ENCODE measurements around the gene HIF1A.
"Not testable (repeated sequence)": the region's sequence is repeated elsewhere in the genome, so short reads cannot be mapped to it uniquely, and the experiment has no call there.

HIF1A gene

DNA sequence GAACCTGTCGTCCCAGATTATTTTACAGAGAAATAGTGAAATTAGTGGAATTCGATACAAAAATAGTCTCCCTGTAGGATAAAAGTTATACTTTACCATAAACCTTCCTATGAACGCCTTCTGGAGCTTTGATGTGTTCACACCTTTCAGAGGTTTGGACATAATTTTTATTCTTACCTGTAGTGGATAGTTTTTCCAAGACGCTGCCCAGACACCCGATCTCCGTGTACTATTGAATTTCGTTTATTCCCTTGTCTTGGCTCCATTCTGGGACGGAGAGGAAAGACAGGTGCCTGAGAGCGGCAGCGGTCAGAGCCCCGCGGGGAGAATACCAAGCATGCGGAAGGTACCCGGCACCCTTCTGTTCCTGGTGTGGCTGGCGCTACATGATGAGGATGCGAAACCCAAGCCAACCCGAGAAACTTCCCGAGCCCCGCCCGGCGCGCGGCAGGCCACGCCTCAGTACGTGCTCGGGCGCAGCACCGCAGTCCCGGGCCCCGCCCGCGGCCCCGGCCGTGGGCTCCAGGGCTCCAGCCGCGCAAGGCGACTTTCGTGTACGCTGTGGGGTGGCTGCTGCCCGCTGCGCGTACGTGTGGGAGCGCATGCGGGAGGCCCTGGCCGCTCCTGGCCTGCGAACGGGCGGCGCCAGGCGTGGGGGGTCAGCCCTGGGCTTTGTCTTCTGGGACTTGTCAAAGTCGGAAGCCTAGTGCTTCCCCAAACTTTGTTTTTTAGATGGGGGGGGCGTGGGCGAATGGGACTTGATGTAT, 55.6 kb downstream of the HIF1A start:
- peak; percentile 86 for DNase-seq

DNA sequence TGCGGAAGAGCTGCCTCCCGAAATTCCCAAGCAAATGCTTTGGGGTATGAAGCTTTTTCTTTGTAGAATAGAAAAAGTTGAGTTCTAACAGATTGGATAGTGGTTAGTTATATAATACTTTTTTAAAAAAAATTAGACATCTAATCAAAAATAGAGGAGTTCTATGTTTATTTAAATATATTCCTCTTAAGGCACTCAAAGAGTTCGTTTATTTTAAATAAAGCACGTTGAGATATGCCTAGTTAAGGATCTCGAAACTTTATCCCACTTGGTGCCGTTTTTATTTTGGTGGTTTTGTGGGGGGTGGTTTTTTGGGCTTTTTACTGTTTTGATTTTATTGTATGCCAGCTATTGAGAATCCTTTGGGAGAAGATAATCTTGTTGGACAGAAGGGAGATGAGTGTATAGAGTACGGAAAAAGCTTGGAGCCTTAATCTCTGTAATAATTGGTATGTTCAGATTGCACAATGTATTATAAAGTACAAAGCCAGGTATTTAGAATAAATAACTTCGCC, 56.2 kb downstream of the HIF1A start:
- DNase-seq = no peak

DNA sequence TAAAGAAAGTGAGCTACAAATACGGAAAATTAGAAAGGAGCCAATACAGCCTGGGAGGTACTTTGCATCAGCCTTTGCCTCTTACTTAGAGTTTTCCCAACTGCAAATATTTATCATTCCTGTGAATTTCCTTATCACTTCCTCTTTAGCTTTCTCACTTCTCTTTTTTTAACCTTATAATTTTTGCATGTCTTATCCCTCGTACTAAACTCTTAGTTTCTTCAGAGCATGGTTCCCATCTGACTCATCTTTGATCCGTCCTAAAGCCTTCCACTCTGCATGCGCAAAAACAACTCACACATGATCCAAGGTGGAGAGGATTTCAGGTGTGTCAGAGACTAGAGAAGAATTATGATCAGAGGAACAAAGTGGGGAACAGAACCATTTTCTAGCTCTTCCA, 57.3 kb downstream of the HIF1A start:
- DNase-seq = no peak

DNA sequence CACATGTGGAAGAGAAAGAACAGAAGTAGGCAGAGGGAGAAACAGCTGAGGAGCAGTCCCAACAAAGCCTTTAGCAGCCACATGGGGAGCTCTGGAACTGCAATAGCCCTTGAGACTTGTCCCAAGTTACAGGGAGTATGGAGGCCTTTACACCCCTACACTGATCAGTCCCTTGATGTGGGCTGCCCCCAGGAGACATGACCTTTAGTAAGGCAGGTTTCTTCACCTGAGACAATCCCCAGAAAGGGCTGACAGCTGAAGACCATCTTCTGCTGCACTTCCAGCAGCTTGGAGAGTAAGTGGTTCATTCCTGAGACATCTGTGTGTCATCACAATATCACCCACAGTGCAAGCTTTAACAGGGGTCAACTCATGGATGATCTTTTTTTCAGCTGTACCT, 58.3 kb downstream of the HIF1A start:
- DNase-seq = no peak

DNA sequence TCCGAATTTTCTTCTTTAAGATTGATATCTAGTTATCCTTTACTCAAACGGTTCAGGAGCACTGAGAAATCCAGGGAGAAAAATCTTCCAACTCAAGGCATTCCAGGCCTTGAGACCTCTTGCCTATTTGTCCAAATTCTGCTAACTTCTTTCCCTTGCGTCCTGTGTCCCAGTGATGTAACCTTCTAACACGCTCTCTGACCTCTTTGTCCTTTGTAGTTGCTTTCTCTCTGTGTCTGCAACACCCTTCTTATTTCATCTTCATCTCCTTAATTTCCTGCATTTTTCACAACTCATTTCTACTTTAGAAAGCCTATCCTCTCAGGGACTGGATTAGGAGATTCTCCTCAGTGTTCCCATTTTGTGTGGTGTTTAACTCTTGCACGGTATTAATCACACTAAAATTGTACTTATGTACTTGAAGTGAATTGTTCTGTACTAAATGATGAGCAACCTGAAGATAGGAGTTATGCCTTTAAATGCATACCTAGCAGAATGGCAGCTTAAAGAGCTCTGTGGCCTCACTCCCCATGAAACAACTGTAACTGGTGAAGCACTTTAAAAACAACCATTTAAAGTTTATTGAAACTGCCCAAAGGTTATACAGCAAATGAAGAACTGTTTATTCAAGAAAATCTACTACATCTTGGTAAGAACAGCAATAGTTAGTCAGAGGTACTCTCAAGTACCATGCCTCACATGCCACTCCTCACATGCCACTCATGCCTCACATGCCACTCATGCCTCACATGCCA, 59.5 kb downstream of the HIF1A start:
- DNase-seq = no peak

DNA sequence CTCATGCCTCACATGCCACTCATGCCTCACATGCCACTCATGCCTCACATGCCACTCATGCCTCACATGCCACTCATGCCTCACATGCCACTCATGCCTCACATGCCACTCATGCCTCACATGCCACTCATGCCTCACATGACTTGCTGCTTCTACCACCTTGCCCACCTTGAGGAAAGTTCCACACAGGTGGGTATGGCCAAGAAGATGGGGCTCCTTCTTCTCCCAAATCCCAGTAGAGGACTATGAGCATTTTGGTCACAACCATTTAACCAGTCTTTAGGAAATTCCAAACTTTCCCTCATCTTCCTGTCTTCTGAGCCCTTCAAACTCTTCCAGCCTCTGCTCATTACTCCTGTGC, 60.0 kb downstream of the HIF1A start:
- not testable (repeated sequence) for DNase-seq

DNA sequence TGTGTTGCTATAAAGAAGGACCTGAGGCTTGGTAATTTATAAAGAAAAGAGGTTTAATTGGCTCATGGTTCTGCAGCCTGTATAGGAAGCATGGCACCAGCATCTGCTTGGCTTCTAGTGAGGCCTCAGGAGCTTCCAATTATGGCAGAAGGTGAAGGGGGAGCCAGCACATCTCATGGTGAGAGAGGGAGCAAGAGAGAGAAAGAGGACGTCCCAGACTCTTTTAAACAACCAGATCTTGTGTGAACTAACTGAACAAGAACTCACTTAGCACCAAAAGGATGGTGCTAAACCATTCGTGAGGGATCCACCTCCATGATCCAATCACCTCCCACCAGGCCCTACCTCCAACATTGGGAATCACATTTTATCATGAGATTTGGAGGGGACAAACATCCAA, 60.8 kb downstream of the HIF1A start:
- no peak for DNase-seq

DNA sequence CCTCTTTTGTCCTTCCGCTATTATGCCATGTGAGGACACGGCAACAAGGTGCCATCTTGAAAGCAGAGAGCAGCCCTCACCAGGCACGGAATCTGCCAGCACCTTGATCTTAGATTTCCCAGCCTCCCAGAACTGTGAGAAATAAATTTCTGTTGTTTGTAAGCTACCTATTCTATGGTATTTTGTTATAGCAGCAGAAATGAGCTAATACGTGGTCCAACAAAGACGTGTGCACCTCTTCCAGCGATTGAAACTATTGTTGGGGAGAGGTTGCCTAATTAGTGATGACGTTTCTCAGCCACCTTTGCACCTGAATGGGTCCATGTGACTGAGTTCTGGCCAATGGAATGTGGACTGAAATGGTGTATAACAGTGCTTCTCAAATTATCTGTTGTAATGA, 64.6 kb downstream of the HIF1A start:
- no peak for DNase-seq

DNA sequence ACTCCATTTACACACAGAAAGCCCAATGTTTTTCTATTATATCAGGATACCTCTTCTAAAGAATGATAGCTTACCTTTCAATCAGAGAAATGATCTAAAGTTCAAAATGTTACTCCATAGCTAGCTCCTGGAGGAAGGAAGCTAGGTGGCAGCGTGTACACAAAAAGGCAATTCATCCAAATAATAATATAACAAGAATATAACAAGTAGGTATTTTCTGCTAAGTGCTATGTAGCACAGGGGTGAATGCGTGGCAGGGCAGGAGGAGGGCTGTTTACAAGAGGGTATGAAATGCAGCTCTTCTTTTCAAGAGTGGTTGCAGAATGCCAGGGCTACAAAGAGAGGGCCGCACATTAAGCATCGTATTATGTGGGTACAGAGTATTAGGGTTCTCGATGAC, 66.2 kb downstream of the HIF1A start:
- DNase-seq = no peak

DNA sequence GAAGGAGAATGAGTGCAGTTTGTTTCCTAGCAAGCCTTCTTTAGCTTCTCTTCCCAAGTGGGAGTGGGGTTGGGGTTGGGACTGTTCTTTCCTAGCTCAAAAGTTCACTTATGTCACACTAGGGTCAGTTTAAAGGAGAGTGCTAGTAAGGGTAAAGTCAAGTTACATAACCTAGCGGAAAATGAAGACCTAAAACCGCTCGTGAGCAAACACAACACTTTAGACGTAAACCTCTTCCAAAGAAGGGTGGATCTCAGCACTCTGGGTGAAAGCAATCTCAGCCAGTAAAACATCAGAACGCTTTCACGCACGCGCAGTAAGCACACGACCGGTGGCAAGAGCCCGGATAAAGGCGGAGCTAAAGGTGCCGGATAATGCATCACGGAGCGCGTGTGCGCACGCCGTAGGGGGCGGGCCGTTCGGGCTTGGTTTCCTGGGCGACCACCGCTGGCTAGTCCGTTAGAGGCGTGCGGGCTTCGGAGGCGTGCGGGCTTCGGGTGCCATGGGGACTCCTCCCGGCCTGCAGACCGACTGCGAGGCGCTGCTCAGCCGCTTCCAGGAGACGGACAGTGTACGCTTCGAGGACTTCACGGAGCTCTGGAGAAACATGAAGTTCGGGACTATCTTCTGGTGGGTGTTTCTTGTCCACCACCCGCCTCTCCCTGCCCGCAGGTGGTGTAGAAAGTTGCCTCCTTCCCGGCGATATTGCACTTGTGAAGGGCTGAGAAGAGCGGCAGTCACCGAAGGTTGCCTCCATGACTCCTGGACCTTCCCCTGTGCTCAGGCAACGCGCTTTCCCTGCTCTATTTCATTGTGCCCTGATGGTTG, 66.9 kb downstream of the HIF1A start, which contains the start of gene SNAPC1:
Gene SNAPC1 (plus strand): TSS at position 462 of the 828 bp plus-strand sequence. CDS start 41 bp downstream, at position 503.
- DNase-seq = peak; percentile 95

DNA sequence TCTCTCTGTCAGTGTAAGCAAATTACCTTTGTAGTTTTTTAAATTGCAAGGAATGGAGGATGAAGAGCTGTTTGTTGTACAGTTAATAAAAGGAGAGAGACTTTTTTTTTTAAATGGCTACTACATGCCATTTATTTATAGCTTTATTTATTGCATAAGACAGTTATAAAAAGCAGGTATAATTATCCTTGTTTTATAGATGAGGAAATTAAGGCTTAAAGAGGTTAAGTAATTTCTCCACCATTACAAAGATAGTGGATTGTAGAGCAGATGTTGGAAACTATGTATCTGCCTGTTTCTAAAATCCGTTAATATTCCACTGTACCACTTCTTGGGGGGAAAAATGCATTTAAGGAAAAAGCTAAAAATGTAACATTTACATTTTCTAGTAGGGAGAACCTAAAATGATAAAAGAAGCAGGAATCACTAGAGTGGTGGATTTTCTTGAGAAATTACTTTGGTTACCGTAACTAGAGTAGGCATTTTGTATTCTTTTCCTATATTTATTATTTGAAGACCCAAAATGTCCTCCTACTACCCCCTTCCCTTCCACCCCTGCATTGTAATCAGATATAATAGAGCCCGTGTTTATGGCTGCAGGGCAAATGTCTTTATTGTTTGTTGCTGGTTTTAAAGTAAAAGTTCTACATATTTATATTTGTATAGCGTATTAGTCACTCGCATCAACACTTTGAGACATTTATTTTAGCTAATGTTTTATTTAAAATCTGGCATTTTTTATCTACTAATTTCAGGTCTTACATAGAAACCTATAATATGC, 69.2 kb downstream of the HIF1A start:
- DNase-seq = no peak

DNA sequence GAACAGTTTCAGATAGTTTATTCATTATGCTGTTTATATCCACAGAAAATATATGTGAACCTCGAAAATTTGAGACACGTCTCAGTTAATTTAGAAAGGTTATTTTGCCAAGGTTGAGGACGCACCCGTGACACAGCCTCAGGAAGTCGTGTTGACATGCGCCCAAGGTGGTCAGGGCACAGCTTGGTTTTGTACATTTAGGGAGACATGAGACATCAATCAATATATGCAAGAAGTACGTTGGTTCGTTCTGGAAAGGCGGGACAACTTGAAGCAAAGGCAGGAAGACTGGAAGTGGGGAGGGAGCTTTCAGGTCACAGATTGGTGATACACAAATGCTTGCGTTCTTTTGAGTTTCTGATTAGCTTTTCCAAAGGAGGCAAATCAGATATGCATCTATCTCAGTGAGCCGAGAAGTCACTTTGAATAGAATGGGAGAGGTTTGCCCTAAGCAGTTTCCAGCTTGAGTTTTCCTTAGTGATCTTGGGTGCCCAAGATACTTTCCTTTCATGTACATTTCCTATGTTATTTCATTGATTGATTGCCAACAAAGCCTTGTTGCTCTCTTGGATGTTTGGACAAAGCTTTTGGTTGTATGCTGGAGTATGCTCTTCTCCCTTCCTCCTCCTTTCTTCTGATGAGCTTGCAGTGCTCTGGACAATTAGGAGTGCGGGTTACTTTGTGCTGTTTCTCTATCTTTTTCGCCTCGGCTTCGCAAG, 70.1 kb downstream of the HIF1A start:
- no peak for DNase-seq

DNA sequence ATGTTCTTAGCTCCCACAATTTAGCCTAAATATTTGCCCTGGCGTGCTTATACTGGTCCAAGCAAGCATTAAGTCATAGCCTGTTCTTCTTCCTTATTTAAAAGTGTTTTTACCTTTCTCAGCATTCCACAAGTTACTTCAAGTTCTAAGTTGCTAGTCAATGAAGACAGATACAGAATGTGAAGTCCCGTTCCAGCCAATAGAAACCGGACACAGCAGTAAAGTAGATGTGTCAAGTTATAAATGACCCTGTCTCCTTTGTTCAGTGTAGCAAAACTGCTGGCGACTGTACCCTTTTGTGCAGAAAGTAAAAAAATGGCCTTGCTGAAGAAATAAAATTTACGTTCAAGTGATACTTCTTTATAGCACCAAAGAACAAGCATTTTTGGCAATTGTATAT, 70.8 kb downstream of the HIF1A start:
- DNase-seq = no peak

DNA sequence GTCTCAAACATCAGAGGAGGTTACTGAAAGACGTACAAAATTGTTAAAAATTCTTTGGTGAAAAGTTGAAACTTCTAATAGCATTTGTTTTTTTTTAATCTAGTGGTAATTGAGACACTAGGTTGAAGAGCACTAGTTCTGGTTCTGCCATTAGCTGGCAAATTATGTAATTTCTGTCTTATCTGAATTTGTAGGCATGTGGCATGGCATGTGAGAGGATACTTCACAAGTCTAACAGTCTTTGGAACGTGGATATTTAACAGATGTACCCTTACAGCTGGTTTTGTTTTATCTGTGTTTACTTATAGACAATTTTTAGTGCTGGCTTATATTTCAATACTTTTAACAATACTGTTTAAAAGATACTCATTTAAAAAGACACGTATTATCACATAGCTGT, 72.9 kb downstream of the HIF1A start:
- DNase-seq = no peak

DNA sequence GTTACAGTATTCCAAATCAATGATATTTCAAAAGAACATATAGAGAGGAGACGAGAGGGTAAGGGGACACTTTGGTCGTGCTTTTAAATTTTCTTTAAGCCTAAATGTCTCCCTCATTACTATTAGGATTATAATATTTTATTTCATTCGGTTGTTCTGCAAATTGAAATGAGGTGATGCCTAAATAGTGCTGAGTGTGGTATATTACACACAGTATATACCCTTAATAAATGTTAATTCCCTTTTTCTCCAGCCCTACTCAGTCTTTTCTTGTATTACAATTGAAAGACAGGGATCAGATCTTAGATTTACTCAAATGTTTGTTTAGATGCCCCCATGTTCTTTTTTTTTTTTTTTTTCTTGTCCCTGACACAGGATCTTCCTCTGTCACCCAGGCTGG, 74.6 kb downstream of the HIF1A start:
- DNase-seq = no peak

DNA sequence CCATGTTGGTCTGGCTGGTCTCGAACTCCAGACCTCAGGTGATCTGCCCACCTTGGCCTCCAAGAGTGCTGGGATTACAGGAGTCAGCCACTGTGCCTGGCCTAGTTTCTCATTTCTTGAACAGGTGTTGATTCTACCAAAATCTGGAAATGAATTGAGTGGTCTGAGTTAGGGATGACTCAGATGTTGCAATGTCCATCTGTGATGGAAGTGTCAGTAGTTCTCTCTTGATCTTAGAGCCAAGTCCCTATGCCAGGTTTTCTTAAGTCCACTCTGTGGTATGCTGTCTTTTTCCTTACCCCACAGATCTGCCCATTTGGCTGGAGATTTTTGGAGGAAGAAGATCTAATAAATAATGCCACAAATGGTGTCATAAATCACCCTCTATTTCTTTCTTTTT, 79.5 kb downstream of the HIF1A start:
- DNase-seq = no peak

DNA sequence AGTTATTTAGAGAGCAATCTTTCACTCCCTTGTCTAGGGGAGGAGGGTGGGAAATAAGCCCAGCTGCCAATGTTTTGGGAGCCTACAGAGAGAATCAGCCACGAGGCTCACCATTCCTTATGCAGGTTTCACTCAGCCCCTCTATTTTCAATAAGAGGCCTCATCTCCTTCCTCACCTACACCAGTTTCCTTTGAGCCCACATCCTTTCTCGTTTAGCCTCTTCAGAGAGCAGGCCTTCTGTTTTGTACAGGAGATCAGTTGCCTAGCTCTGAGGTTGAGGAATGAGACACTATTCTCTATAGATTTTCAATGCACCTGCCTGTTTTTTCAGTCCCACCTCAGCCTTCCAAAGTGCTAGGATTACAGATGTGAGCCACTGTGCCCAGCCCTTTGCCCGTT, 84.8 kb downstream of the HIF1A start:
- DNase-seq = no peak

DNA sequence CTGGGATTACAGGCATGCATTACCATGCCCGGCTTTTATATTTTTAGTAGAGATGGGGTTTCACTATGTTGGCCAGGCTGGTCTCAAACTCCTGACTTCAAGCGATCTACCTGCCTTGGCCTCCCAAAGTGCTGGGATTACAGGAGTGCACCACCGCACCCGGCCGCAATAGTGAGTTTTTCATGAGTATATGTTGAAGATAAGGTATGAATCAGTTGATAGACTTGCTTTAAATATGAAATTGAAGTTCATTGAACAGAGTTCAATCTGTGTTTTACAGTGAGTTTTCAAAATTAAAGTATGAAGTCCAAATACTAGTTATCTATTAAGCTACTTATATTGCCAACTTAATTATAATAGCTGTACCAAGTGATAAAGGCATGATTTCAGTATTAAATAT, 102.0 kb downstream of the HIF1A start:
- DNase-seq = no peak

Measured in DMS153 (cell line).